Measurements from ENCODE around the gene KMT2B.

KMT2B gene

GRCh38 chr19:35786299-35787160 is 68.7 kb downstream of the KMT2B start:
- DNase-seq (ENCODE audit: insufficient read length, low spot score) = no peak
- no peak for TF ChIP-seq POLR2A (IDR thresholded peaks at IDR 0.05; ENCODE audit: low read depth, low read length)
- FAIRE-seq = no peak

GRCh38 chr19:35787227-35787799 is 69.5 kb downstream of the KMT2B start:
- FAIRE-seq (no peak), DNase-seq (ENCODE audit: insufficient read length, low spot score) (no peak)
- no peak for TF ChIP-seq POLR2A (IDR thresholded peaks at IDR 0.05; ENCODE audit: low read depth, low read length)
